ENCODE data around the gene HMGXB4.

Gene HMGXB4

GRCh38 chr22:35328472-35328885, 71.2 kb downstream of the HMGXB4 start:
- DNase-seq (ENCODE audit: extremely low spot score), result no peak
- TF ChIP-seq CTCF (IDR thresholded peaks at IDR 0.05; ENCODE audit: control extremely low read depth, extremely low read depth, low read depth, missing control alignments), result no peak
- ChIA-PET CTCF (interaction anchor here (0.9 to 1.1 kb wide), 2 partner anchors 9 to 97 kb away, joined by 3 read pairs; no protein-coding TSS in a partner anchor), POLR2A (no interaction called here)

GRCh38 chr22:35329114-35329847, 72.0 kb downstream of the HMGXB4 start:
- TF ChIP-seq CTCF (IDR thresholded peaks at IDR 0.05; ENCODE audit: control extremely low read depth, extremely low read depth, low read depth, missing control alignments), result no peak
- DNase-seq (ENCODE audit: extremely low spot score), result no peak
- ChIA-PET CTCF (interaction anchor here (1.0 to 1.5 kb wide), 2 partner anchors 17 to 22 kb away, joined by 3 read pairs; no protein-coding TSS in a partner anchor), POLR2A (no interaction called here)

- POLR2A ChIA-PET, result interaction anchor here (0.7 kb wide), 1 partner anchor 171 kb away, joined by 3 read pairs; no protein-coding TSS in a partner anchor
- TF ChIP-seq CTCF (IDR thresholded peaks at IDR 0.05; ENCODE audit: control extremely low read depth, extremely low read depth, low read depth, missing control alignments), result no peak
- DNase-seq (ENCODE audit: extremely low spot score), result no peak
- CTCF ChIA-PET, result interaction anchor here (0.8 to 1.5 kb wide), 5 partner anchors 11 to 21 kb away, joined by 3 to 5 read pairs (median 3); no protein-coding TSS in a partner anchor
Observed at GRCh38 chr22:35330258-35330861, 73.1 kb downstream of the HMGXB4 start.

- no peak for TF ChIP-seq CTCF (IDR thresholded peaks at IDR 0.05; ENCODE audit: control extremely low read depth, extremely low read depth, low read depth, missing control alignments)
- POLR2A ChIA-PET, result no interaction called here
- DNase-seq (ENCODE audit: extremely low spot score), result no peak
- CTCF ChIA-PET, result interaction anchor here (0.9 kb wide), 1 partner anchor 8 kb away, joined by 3 read pairs; no protein-coding TSS in a partner anchor
Observed at GRCh38 chr22:35332278-35332677, 75.0 kb downstream of the HMGXB4 start.

GRCh38 chr22:35333220-35333619, 75.9 kb downstream of the HMGXB4 start:
- CTCF ChIA-PET, result interaction anchor here (1.7 kb wide), 1 partner anchor 27 kb away, joined by 4 read pairs; no protein-coding TSS in a partner anchor

More at GRCh38 chr22:35333220-35333619, 75.9 kb downstream of the HMGXB4 start:
- POLR2A ChIA-PET, result no interaction called here
- no peak for DNase-seq (ENCODE audit: extremely low spot score)
- no peak for TF ChIP-seq CTCF (IDR thresholded peaks at IDR 0.05; ENCODE audit: control extremely low read depth, extremely low read depth, low read depth, missing control alignments)

Data from GM10248 (cell line).